NB4 (cell line): ENCODE data around the gene RPL36AL.
A peak's percentile ranks its signal among the peaks of the same experiment; 100 is the strongest.

Source experiments
- DNase-seq: peaks from one replicate; pipeline ENCODE4 v3.0.0; 2010; ENCODE audit warnings: low read depth
- H3K4me3 ChIP-seq: one replicate; pipeline ENCODE4 v1.5.1; 2011; ENCODE audit warnings: mild to moderate bottlenecking, low read depth, low read length, moderate library complexity
- CTCF ChIP-seq: IDR thresholded peaks from one replicate; pipeline ENCODE4 v1.5.1; 2012; ENCODE audit warnings: low read depth, low read length
- MAX ChIP-seq: IDR thresholded peaks from 2 replicates; pipeline ENCODE4 v1.6.1; 2011; ENCODE audit warnings: low read depth, low read length
- MYC ChIP-seq: IDR thresholded peaks from 2 replicates; pipeline ENCODE4 v1.6.1; 2011; ENCODE audit warnings: low read depth, low read length
- POLR2A ChIP-seq: IDR thresholded peaks from 2 replicates; pipeline ENCODE4 v1.6.1; 2011; ENCODE audit warnings: mild to moderate bottlenecking; ENCODE audit not compliant: insufficient read length; ENCODE audit errors: extremely low read depth

RPL36AL gene

GRCh38 chr14:49617852-49618519 lies 2.4 kb downstream of the RPL36AL start:
- no peak for DNase-seq
- peak overlapping the region; percentile 33 for H3K4me3 ChIP-seq
- no peak for TF ChIP-seq MAX
- TF ChIP-seq MYC = no peak
- no peak for TF ChIP-seq CTCF
- TF ChIP-seq POLR2A = no peak

- TF ChIP-seq POLR2A = no peak
- no peak for TF ChIP-seq MYC
- TF ChIP-seq CTCF = no peak
- no peak for TF ChIP-seq MAX
- no peak for DNase-seq
- H3K4me3 ChIP-seq = no peak overlapping the region
Measured at GRCh38 chr14:49615776-49616175, 4.7 kb downstream of the RPL36AL start.

GRCh38 chr14:49614196-49614595 lies 6.2 kb downstream of the RPL36AL start:
- TF ChIP-seq CTCF (no peak), MYC (no peak), MAX (no peak)
- no peak for DNase-seq
- H3K4me3 ChIP-seq = no peak overlapping the region

- TF ChIP-seq MAX (no peak), POLR2A (no peak), CTCF (no peak), MYC (no peak)
- DNase-seq = no peak
- H3K4me3 ChIP-seq = no peak overlapping the region
Measured at GRCh38 chr14:49612671-49613070, 7.8 kb downstream of the RPL36AL start.

- TF ChIP-seq MAX (no peak), MYC (no peak), CTCF (no peak), POLR2A (no peak)
- H3K4me3 ChIP-seq = no peak overlapping the region
- no peak for DNase-seq
Measured at GRCh38 chr14:49612251-49612650, 8.2 kb downstream of the RPL36AL start.

- no peak overlapping the region for H3K4me3 ChIP-seq
- no peak for DNase-seq
- no peak for TF ChIP-seq MAX
Measured at GRCh38 chr14:49607583-49607982, 12.8 kb downstream of the RPL36AL start.
